GM12878 (cell line): ENCODE data around the gene BANP. TPM values are rescaled to one million over a fixed set of nuclear protein-coding genes. Genes with fewer than 3 reads are reported as not detected.

ENCODE experiments used
- ATAC-seq: fragments of 200-7000 bp; cut with Tn5 transposase; 3 replicates; pipeline ENCODE4 v1.9.1; 2020; ENCODE audit warnings: mild to moderate bottlenecking, moderate library complexity
- BruUV-seq: library from RNA; stranded (reverse); fragments of 400-500 nt; replicated peaks from 2 replicates; lab custom pipeline; 2021; lab: Mats Ljungman, UMichigan
- CTCF ChIA-PET: fragments of 300-600 bp; sonication (Branson Sonifier 250); formaldehyde crosslinking; extraction: SDS; loops from one replicate; lab custom pipeline; 2021; ENCODE audit warnings: inconsistent platforms; lab: Yijun Ruan, JAX
- POLR2A ChIA-PET: fragments of 350-600 bp; formaldehyde crosslinking; extraction: SDS; loops from one replicate; lab custom pipeline; 2021; ENCODE audit warnings: inconsistent platforms; lab: Charles Lee
- RAD21 ChIA-PET: fragments of 300-600 bp; sonication (Branson Sonifier 250); formaldehyde crosslinking; loops from one replicate; lab custom pipeline; 2023; ENCODE audit warnings: antibody characterized with exemption; ENCODE audit not compliant: unreplicated experiment; lab: Charles Lee
- SMC1A ChIA-PET: fragments of 300-600 bp; sonication (Branson Sonifier 250); formaldehyde crosslinking; loops from one replicate; lab custom pipeline; 2023; ENCODE audit not compliant: unreplicated experiment, uncharacterized antibody; lab: Charles Lee
- DNase-seq: peaks from one replicate; pipeline ENCODE4 v3.0.0-alpha.2; 2011; ENCODE audit warnings: low read depth, low spot score
- FAIRE-seq: peaks from 3 replicates; lab custom pipeline; 2011; peaks lifted over from hg19 to GRCh38; lab: Jason Lieb, UNC
- H2AFZ ChIP-seq: 2 replicates; pipeline ENCODE4 v1.6.0; 2011; ENCODE audit warnings: low read depth, low read length, control low read depth; ENCODE audit not compliant: control insufficient read depth
- H3K27ac ChIP-seq: 2 replicates; pipeline ENCODE4 v1.5.1; 2011; ENCODE audit warnings: control low read depth; ENCODE audit not compliant: control insufficient read depth, insufficient read depth
- H3K27me3 ChIP-seq, 2 experiments: replicated peaks in 1 of 2; 2 replicates each; pipeline versions ENCODE4 v1.6.0 to v1.6.1; 2011; ENCODE audit warnings: low read length in 1 of 2; ENCODE audit not compliant: control insufficient read depth in 2 of 2, insufficient read depth in 2 of 2
- H3K36me3 ChIP-seq, 2 experiments: 2 replicates each; pipeline ENCODE4 v1.5.1; 2011; ENCODE audit warnings: low read length in 1 of 2; ENCODE audit not compliant: control insufficient read depth in 2 of 2, insufficient read depth in 2 of 2
- H3K4me1 ChIP-seq: 2 replicates; pipeline ENCODE4 v1.6.1; 2011; ENCODE audit warnings: mild to moderate bottlenecking, low read length, moderate library complexity, mixed read lengths; ENCODE audit not compliant: control insufficient read depth, insufficient read depth
- H3K4me2 ChIP-seq: 2 replicates; pipeline ENCODE4 v1.6.0; 2011; ENCODE audit warnings: control low read depth; ENCODE audit not compliant: control insufficient read depth, insufficient read depth
- H3K4me3 ChIP-seq: fragments of 200-600 bp; sonication (generic); 2 replicates; pipeline ENCODE4 v1.5.1; 2016
- H3K79me2 ChIP-seq: 2 replicates; pipeline ENCODE4 v1.6.0; 2011; ENCODE audit warnings: low read length; ENCODE audit not compliant: control insufficient read depth, insufficient read depth
- H3K9ac ChIP-seq: 2 replicates; pipeline ENCODE4 v1.8.0; 2011; ENCODE audit warnings: low read length, control low read depth, mixed read lengths; ENCODE audit not compliant: control insufficient read depth, insufficient read depth
- H3K9me3 ChIP-seq: replicated peaks from 3 replicates; pipeline ENCODE4 v1.5.1; 2011; ENCODE audit warnings: mild to moderate bottlenecking, low read length; ENCODE audit not compliant: control insufficient read depth, insufficient read depth
- H4K20me1 ChIP-seq: 2 replicates; pipeline ENCODE4 v1.6.0; 2011; ENCODE audit not compliant: control insufficient read depth, insufficient read depth
- BMI1 ChIP-seq: fragments of 450-650 bp; IDR thresholded peaks from 2 replicates; pipeline ENCODE4 v1.6.1; 2016; ENCODE audit warnings: mild to moderate bottlenecking, moderate library complexity, borderline replicate concordance
- JUND ChIP-seq: IDR thresholded peaks from 2 replicates; pipeline ENCODE4 v1.6.1; 2012; ENCODE audit warnings: low read depth, mild to moderate bottlenecking, low read length, improper control_type of control experiment, moderate library complexity
- NBN ChIP-seq: fragments of 450-650 bp; IDR thresholded peaks from 2 replicates; pipeline ENCODE4 v1.6.1; 2016
- NFXL1 ChIP-seq: fragments of 450-650 bp; IDR thresholded peaks from 2 replicates; pipeline ENCODE4 v1.6.1; 2017; ENCODE audit warnings: antibody characterized with exemption, mild to moderate bottlenecking, borderline replicate concordance
- NFYA ChIP-seq: IDR thresholded peaks from 2 replicates; pipeline ENCODE4 v1.6.1; 2011; ENCODE audit warnings: low read depth, mild to moderate bottlenecking, low read length, improper control_type of control experiment, borderline replicate concordance
- PRDM15 ChIP-seq: fragments of 450-650 bp; formaldehyde crosslinking; IDR thresholded peaks from 2 replicates; pipeline ENCODE4 v1.4.0; 2020; ENCODE audit warnings: mild to moderate bottlenecking, moderate library complexity
- RAD51 ChIP-seq: fragments of 450-650 bp; IDR thresholded peaks from 2 replicates; pipeline ENCODE4 v1.6.1; 2016; ENCODE audit warnings: moderate library complexity, mild to moderate bottlenecking, inconsistent platforms
- SMAD1 ChIP-seq: fragments of 450-650 bp; IDR thresholded peaks from 2 replicates; pipeline ENCODE4 v1.6.1; 2018; ENCODE audit warnings: mild to moderate bottlenecking, low read depth; ENCODE audit not compliant: partially characterized antibody
- ZSCAN29 ChIP-seq: fragments of 450-650 bp; IDR thresholded peaks from 2 replicates; pipeline ENCODE4 v1.6.1; 2017; ENCODE audit warnings: mild to moderate bottlenecking, moderate library complexity
- WGBS: methylation state at CpG from one replicate; pipeline ENCODE4 v1.1.6; 2016; ENCODE audit warnings: low lambda C conversion rate; ENCODE audit not compliant: insufficient replicate concordance, insufficient coverage; ENCODE audit errors: missing lambda C conversion rate; 5-methylcytosine and 5-hydroxymethylcytosine counted together
- in situ Hi-C: fragments of 300-500 bp; cut with MboI; formaldehyde crosslinking; loops from 9 replicates; pipeline ENCODE4 v1.14.3; 2018; ENCODE audit warnings: mixed read lengths
- intact Hi-C: fragments of 100-400 bp; cut with micrococcal nuclease; formaldehyde crosslinking; loops from one replicate; pipeline ENCODE4 v1.14.2; 2022; ENCODE audit not compliant: unreplicated experiment
- polyA plus RNA-seq, 11 experiments: library from polyadenylated mRNA; depleted of rRNA in 4 of 11; unstranded in 6 of 11; stranded (reverse) in 5 of 11; fragments of >200 nt; fragmentation: Nextera tagmentation in 4 of 11; fragmentation: Illumina TruSeq in 1 of 11; extraction: Ambion mirVana in 4 of 11; extraction: Trizol in 1 of 11; gene quantifications; 1 replicate in 1 of 11; 2 replicates in 10 of 11; pipeline versions ENCODE4 v1.2.1 to v1.2.3, GENCODE V29; 2011 to 2016; ENCODE audit warnings: inconsistent platforms in 2 of 11, missing spikeins in 2 of 11, low read depth in 1 of 11
- total RNA-seq, 4 experiments: library from RNA; depleted of rRNA in 3 of 4; stranded (reverse); fragments of >200 nt in 3 of 4; fragmentation: Illumina TruSeq in 1 of 4; extraction: Trizol in 1 of 4; gene quantifications; 2 replicates each; pipeline versions ENCODE4 v1.2.1 to v1.2.3, GENCODE V29; 2013 to 2021

Gene BANP
- total and polyA plus RNA-seq, 10 of the 15 experiments (the other 5 are each of a cell fraction or from before 2014, with no cell fraction given) = 3.9 to 21.9 (median 12.2) TPM

GRCh38 chr16:88016964-88017363, 65.7 kb downstream of the BANP start:
- Histone ChIP-seq H3K27ac (no peak overlapping the region), H3K36me3 (no peaks in the 10 kb centered on the region; a peak in 2 of 4 replicates), H3K9ac (no peak overlapping the region), H4K20me1 (no peaks in the 10 kb centered on the region), H3K27me3 (no peaks in the 10 kb centered on the region), H3K4me1 (no peaks in the 10 kb centered on the region), H2AFZ (no peak overlapping the region), H3K79me2 (no peaks in the 10 kb centered on the region), H3K4me2 (no peak overlapping the region), H3K4me3 (no peak overlapping the region), H3K9me3 (no peaks in the 10 kb centered on the region)
- in situ Hi-C loops (no loop called here), intact Hi-C loops (no loop called here)
- BruUV-seq = no TSS peak
- DNase-seq (no peak), ATAC-seq (no peak), FAIRE-seq (no peak)
- RAD21 ChIA-PET = no interaction called here
- no peak for TF ChIP-seq RAD51
- no peak for TF ChIP-seq NBN
- no peak for TF ChIP-seq NFYA
- TF ChIP-seq PRDM15 = no peak
- no peak for TF ChIP-seq BMI1
- TF ChIP-seq SMAD1 = no peak
- TF ChIP-seq ZSCAN29 = no peak
- TF ChIP-seq JUND = no peak
- no peak for TF ChIP-seq NFXL1
- SMC1A ChIA-PET = no interaction called here
- POLR2A ChIA-PET = no interaction called here
- CTCF ChIA-PET = no interaction called here
- WGBS = 86% methylated on average over 11 of the region's 11 CpGs
